Activated naive CD8-positive, alpha-beta T cell treated with anti-CD3 and anti-CD28 coated beads, Interleukin-2, amount 50 U/mL, for 16 hours (primary cell): ENCODE measurements around the gene OR8D1.
"Not testable (repeated sequence)": the region's sequence is repeated elsewhere in the genome, so short reads cannot be mapped to it uniquely, and the experiment has no call there.

ENCODE experiments used
- DNase-seq: peaks from one replicate; pipeline ENCODE4 v3.0.0-alpha.2; 2020; ENCODE audit warnings: low read depth, low spot score

OR8D1 gene

DNA sequence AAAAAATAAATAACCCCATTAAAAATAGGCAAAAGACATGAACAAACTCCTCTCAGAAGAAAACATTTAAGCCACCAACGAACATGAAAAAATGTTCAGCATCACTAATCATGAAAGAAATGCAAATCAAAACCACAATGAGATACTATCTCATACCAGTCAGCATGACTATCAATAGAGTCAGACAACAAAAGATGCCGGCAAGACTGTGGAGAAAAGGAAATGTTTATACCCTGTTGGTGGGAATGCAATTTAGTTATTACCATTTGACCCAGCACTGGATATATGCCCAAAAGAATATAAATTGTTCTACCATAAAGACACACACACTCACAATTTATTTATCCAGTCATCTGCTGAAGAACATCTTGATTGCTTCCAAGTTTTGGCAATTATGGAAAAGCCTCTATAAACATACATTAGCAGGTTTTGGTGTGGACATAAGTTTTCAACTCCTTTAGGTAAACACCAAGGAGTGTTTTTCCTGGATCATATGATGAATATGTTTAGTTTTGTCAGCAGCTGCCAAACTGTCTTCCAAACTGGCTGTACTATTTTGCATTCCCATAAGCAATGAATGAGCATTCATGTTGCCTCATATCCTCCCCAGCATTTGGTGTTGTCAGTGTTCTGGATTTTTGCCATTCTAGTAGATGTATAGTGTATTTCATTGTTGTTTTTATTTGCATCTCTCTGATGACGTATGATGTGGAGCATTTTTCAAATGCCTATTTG lies 28.0 kb downstream of the OR8D1 start:
- no peak for DNase-seq

- DNase-seq: no peak
Observed at GRCh38 chr11:124278261-124278660, 35.5 kb downstream of the OR8D1 start.

DNA sequence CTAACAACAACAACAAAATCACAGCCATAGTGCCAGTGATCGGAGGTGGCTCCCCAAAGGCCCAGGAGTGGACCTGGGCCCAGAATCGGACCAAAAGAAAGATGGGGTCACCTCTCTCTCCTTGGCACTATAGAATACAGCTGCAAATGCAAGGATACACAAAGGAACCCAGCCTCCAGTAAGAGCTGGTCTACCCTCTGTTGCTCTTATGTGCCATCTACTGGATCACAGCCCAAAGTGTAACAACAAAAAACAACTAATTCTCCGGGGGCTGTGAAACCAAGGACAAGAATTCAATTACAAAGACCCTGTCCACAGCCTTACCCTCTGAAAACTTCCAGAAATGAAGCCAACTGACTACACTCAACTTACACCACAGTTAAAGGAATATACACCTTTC lies 35.9 kb downstream of the OR8D1 start:
- DNase-seq: no peak

DNA sequence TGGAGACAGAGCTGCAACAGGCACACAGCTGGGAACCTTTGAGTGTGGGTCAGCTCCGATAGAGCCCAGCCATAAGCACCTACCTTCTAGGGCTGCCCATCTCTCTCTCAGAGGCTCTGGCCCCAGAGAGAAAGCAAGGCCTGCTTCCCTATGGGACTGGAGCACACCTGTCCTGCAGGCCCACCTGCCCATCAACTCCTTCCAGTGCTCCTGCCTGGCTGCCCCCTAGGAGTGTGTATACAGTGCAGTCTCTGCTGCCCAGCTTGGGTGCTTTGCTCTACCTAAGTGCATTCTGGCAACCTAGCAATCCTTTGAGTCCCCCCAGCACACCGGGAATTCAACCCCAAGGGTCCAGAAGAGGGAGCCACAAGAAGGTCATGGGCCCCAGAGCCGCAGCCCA lies 36.5 kb downstream of the OR8D1 start:
- no peak for DNase-seq

DNA sequence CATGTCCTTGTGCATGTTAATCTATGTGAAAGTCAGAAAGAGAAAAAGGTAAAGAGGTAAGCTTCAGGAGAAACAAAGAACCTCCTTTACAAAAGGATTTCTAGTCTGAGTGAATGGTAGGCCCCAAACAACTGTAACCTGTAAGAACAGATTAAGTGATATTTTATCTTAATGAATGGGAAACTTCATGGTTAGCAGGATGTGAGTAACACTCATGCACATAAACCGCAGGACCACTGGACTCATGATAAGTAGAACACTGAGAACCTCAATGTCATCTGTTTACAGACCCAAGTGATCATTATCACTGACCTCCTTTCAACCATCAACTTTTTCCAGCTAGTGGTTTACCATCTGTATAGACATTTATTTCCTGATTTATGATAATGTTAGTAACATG lies 37.7 kb downstream of the OR8D1 start:
- DNase-seq: no peak

DNA sequence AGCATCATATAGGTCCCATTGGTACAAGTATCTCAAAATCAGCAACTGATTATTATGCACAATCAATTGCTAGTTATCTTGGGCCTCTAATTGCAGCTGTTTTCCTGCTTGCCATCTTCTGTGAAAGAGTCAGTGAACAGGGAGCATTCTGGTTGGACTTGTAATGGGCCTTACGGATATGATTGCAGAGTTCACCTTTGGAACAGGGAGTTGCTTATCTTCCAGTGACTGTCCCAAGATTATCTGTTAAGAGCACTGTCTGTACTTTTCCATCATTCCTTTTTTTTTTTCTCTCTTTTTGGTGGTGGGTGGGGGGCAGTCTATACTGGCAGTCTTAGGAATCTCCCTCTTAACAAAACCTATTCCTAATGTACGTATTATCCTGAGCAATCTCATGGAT lies 39.7 kb downstream of the OR8D1 start:
- DNase-seq: no peak

DNA sequence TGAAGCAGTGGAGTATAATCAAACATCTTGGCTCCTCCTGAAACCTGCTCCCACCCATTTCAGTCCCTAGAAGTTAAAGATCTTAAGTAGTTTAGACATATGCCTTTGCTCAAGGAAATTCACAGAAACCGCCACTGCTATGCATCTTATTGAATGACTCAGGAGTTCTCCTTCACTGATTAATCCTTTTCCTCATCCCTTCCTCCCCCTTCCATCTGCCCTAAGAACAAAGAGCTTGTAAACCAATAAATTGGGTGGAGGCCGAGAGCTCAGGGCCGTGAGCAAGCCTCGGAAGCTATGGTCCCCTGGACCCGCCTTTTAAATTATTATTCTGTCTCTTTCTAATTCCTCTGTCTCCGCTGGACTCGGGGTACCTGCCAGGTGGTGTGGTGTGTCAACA lies 42.9 kb downstream of the OR8D1 start:
- DNase-seq: not testable (repeated sequence)

GRCh38 chr11:124265041-124265440 lies 48.7 kb downstream of the OR8D1 start:
- DNase-seq: not testable (repeated sequence)

DNA sequence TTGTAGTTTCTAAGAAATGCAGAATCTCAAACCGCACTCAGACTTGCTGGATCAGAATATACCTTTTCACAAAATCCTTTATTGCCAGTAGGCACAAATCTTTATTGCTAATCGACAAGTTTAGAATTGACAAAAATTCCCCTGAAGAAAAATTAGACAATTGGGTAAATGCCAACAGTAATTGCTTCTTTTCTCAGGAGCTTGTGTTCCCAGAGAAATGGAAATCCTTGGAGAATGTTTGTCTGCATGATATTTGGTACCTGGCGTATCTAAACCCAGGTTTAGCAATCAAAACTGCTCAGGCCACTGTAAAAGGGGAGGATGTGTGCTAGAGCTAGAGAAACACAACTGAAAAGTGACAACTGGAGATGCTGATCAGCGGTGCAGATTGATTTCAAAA lies 57.7 kb downstream of the OR8D1 start, which contains the start of gene OR8G5:
OR8G5 (plus strand) TSS at position 301 of the 400 bp plus-strand sequence. CDS start 8,556 bp downstream, outside the sequence.
- no peak for DNase-seq
